GM13976 (cell line): ENCODE data around the gene OR10J4.
"Not testable (repeated sequence)": the region's sequence is repeated elsewhere in the genome, so short reads cannot be mapped to it uniquely, and the experiment has no call there.

Source experiments
- DNase-seq: peaks from one replicate; pipeline ENCODE4 v3.0.0; 2012; ENCODE audit warnings: low spot score
- in situ Hi-C: fragments of 300-500 bp; cut with MboI; formaldehyde crosslinking; loops from one replicate; pipeline ENCODE4 v1.12.0; 2022; ENCODE audit warnings: low sequenced_read_pairs, mixed read lengths, inconsistent platforms; ENCODE audit not compliant: unreplicated experiment
- TF ChIP-seq, protein P1 (sequence below): IDR thresholded peaks from 2 replicates; pipeline ENCODE4 v1.5.1; 2012; ENCODE audit warnings: borderline replicate concordance, mild to moderate bottlenecking; ENCODE audit not compliant: insufficient read depth; ENCODE audit errors: extremely low read depth, missing control alignments, control extremely low read depth

OR10J4 gene

GRCh38 chr1:159444511-159444910 is 12.5 kb downstream of the OR10J4 start:
- TF ChIP-seq, protein P1, sequence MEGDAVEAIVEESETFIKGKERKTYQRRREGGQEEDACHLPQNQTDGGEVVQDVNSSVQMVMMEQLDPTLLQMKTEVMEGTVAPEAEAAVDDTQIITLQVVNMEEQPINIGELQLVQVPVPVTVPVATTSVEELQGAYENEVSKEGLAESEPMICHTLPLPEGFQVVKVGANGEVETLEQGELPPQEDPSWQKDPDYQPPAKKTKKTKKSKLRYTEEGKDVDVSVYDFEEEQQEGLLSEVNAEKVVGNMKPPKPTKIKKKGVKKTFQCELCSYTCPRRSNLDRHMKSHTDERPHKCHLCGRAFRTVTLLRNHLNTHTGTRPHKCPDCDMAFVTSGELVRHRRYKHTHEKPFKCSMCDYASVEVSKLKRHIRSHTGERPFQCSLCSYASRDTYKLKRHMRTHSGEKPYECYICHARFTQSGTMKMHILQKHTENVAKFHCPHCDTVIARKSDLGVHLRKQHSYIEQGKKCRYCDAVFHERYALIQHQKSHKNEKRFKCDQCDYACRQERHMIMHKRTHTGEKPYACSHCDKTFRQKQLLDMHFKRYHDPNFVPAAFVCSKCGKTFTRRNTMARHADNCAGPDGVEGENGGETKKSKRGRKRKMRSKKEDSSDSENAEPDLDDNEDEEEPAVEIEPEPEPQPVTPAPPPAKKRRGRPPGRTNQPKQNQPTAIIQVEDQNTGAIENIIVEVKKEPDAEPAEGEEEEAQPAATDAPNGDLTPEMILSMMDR = no peak
- no peak for DNase-seq
- in situ Hi-C loops = loop anchor here (10.0 kb wide), 1 partner anchor 60 kb away; no protein-coding TSS in a partner anchor

DNA sequence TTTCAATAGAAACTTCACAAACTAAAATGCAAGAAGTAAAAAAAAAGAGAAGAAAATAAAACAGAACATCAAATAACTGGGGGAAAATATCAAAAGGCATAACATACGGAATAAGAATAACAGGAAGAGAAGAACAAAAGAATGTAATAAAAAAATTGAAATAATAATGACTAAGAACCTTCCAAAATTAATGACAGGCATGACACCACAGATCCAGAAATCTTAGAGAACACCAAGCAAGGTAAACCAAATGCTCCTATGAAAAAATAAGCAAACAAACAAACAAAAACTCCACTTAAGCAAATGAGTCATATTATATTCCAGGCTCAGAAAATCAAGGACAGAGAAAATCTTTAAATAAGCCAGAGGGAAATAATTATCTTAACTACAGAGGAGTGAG is 16.2 kb downstream of the OR10J4 start:
- in situ Hi-C loops = loop anchor here (10.0 kb wide), 1 partner anchor 57 kb away; no protein-coding TSS in a partner anchor
- TF ChIP-seq, protein P1 = no peak
- DNase-seq = no peak

GRCh38 chr1:159449605-159450004 is 17.6 kb downstream of the OR10J4 start:
- in situ Hi-C loops = loop anchor here (10.0 kb wide), 1 partner anchor 55 kb away; no protein-coding TSS in a partner anchor

DNA sequence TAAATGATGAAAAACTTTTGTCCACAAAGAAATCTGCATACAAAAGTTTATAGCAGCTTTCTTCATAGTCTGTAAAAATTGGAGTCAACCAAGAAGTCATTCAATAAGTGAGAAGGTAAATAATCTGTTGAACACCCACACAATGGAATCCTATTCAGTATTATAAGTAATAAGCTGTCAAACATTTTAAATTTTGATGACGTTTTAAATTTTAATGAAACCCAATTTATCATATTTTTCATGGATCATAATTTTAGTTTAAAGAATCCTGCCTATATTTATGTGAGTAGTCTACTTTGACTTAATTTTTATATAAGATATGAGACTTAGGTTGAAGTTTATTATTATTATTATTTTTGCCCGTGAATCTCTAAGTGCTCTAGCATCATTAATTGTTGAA is 27.5 kb downstream of the OR10J4 start:
- TF ChIP-seq, protein P1 = no peak
- DNase-seq = no peak
- in situ Hi-C loops = no loop called here

More at GRCh38 chr1:159449605-159450004, 17.6 kb downstream of the OR10J4 start:
- not testable (repeated sequence) for DNase-seq

DNA sequence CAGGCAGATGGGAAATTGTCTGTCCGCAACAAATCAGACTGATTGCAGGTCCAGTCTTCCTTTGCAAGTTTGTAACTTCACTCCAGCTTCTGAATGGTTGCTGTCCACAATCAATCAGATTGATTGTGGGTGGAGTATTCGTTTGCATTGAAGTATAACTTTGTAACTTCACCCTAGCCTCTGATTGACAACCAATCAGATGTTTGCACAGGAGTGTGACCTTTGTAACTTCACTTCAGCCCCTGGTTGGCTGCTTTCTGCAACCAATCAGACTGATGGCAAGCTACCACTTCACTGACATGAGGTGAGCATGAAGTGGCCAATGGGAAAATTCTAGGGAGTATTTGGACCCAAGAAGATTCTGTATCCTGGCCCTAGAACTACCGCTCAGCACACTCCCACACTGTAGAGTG is 33.2 kb downstream of the OR10J4 start:
- TF ChIP-seq, protein P1 = no peak
- in situ Hi-C loops = no loop called here
- no peak for DNase-seq

DNA sequence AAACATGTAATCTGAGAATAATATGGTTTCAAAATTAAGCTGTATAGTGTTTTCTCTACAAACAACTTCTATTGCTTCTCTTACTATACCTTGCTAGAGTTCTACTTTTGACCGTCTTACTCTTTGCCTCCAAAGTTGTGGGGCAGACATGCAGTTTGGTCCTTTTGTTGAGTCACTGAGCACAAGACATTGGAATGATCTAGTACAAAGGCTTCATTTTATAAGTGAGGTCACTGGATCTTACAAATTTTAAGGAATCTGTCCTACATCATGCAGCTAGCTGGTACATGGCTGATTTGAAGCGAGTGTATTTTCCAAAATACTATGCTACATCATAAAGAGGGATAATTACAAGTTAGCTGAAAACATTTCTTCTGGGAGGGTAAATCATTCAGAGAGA is 36.3 kb downstream of the OR10J4 start:
- in situ Hi-C loops = no loop called here
- TF ChIP-seq, protein P1 = no peak
- no peak for DNase-seq

DNA sequence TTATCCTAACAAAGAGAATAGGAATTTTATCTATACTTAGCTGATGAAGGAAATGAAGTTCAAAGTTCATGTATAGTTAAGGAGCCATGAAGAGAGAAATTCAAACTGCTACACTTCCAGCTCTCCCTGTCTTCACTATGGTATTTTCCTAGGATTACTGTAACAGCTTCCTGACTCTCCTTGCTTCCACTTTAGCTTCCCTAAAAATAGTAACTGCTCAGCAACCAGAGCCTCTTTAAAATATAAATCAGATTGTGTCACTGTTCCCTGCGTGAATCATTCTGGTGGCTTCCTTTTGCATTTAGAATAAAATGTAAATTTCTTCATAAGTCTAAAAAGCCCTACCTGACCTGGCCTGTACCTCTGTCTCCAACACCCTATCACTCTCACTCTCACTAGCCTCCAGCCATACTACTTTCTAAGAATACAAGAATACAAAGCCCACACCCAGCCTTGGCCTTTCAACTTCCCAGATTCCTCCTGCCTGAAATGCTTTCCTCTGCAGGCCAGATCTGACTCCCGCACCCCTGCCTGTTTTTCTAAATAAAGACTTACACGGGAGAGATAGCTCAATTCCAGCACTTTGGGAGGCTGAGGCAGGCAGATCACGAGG is 38.0 kb downstream of the OR10J4 start:
- TF ChIP-seq, protein P1 = no peak

More for the DNA sequence above, 38.0 kb downstream of the OR10J4 start:
- in situ Hi-C loops = no loop called here
- DNase-seq = no peak
